ENCODE measurements around the gene WDR93.

Gene WDR93

GRCh38 chr15:89750560-89751542, 60.2 kb downstream of the WDR93 start, which contains the start of gene MESP1:
Gene MESP1 (minus strand): TSS chr15:89751249. CDS start chr15:89751231, 18 bp downstream.
- DNase-seq: peak; percentile 86

- DNase-seq: no peak
Observed at GRCh38 chr15:89751748-89752147, 61.1 kb downstream of the WDR93 start.

- no peak for DNase-seq
Observed at GRCh38 chr15:89753855-89754254, 63.2 kb downstream of the WDR93 start.

GRCh38 chr15:89754361-89755154, 63.9 kb downstream of the WDR93 start:
- DNase-seq: no peak

- DNase-seq: no peak
Observed at GRCh38 chr15:89755701-89756100, 65.1 kb downstream of the WDR93 start.

- no peak for DNase-seq
Observed at GRCh38 chr15:89756897-89757296, 66.3 kb downstream of the WDR93 start.

GRCh38 chr15:89758283-89758682, 67.7 kb downstream of the WDR93 start:
- no peak for DNase-seq

- DNase-seq: no peak
Observed at GRCh38 chr15:89758981-89759380, 68.4 kb downstream of the WDR93 start.

- DNase-seq: no peak
Observed at GRCh38 chr15:89759835-89760234, 69.2 kb downstream of the WDR93 start.

- peak; percentile 11 for DNase-seq
Observed at GRCh38 chr15:89760303-89761008, 69.8 kb downstream of the WDR93 start.

GRCh38 chr15:89761009-89761831, 70.6 kb downstream of the WDR93 start:
- no peak for DNase-seq

- DNase-seq: no peak
Observed at GRCh38 chr15:89761929-89762328, 71.3 kb downstream of the WDR93 start.

- no peak for DNase-seq
Observed at GRCh38 chr15:89765694-89766093, 75.1 kb downstream of the WDR93 start.

- DNase-seq: no peak
Observed at GRCh38 chr15:89766357-89767311, 76.0 kb downstream of the WDR93 start.

- no peak for DNase-seq
Observed at GRCh38 chr15:89767411-89767915, 76.9 kb downstream of the WDR93 start.

GRCh38 chr15:89768071-89768500, 77.5 kb downstream of the WDR93 start:
- no peak for DNase-seq

- no peak for DNase-seq
Observed at GRCh38 chr15:89769366-89769765, 78.8 kb downstream of the WDR93 start.

- no peak for DNase-seq
Observed at GRCh38 chr15:89770041-89770440, 79.4 kb downstream of the WDR93 start.

GRCh38 chr15:89772932-89773583, 82.4 kb downstream of the WDR93 start:
- no peak for DNase-seq

GRCh38 chr15:89774492-89774891, 83.9 kb downstream of the WDR93 start:
- DNase-seq: no peak
